ENCODE results near the gene HSPA6.
"Not testable (repeated sequence)": the region's sequence is repeated elsewhere in the genome, so short reads cannot be mapped to it uniquely, and the experiment has no call there.

GRCh38 chr1:161545005-161545731 lies 20.8 kb downstream of the HSPA6 start:
- not testable (repeated sequence) for TF ChIP-seq POLR2A, CTCF, POLR2AphosphoS5, EP300 (IDR thresholded peaks at IDR 0.05)
